ENCODE measurements around the gene MAD1L1.

DNA sequence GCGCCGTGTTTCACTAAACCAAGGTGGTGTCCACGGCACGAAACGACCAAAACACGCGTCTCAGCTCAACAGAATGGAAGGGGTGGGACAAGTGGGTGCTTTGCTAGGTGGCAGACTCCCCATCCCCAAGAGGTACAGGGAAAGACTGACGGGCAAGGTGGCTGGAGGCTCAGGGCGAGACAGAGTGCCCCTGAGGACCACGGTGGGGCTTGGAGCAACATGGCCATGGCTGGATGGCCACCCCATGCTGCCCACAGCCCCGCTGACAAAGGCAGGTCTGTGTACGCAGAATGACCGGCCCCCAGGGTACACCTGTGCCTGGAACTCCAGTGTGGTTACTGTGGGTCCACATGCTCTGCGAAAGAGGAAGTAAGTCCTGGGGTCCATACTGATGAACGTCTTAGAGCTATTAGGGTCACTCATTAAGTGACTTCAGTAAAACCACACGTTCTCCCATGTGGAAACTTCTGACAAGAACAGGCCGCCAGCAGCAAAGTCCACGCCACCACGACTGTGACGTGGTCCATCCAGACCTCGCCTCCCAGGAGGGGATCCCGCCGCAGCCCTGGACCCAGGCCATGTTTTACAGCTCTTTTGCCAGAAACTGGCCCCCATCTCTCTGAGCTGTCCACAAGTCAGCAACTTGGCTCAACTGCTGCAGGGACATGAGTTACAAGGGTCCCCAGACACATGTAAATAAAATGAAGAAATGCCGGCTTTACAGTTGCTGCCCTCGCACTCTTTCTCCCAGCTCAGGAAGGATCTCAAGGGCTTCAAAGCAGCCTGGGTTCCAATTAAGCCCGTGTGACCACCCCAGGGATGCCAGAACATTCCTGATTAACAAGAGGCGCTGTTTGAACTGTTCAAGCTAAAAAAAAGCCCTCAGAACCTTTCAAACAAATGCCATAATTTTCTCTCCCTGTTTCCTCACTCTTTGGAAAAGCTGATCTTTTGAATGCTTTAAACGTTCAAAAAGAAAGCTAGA, 66.8 kb downstream of the MAD1L1 start:
- TF ChIP-seq, protein P1, sequence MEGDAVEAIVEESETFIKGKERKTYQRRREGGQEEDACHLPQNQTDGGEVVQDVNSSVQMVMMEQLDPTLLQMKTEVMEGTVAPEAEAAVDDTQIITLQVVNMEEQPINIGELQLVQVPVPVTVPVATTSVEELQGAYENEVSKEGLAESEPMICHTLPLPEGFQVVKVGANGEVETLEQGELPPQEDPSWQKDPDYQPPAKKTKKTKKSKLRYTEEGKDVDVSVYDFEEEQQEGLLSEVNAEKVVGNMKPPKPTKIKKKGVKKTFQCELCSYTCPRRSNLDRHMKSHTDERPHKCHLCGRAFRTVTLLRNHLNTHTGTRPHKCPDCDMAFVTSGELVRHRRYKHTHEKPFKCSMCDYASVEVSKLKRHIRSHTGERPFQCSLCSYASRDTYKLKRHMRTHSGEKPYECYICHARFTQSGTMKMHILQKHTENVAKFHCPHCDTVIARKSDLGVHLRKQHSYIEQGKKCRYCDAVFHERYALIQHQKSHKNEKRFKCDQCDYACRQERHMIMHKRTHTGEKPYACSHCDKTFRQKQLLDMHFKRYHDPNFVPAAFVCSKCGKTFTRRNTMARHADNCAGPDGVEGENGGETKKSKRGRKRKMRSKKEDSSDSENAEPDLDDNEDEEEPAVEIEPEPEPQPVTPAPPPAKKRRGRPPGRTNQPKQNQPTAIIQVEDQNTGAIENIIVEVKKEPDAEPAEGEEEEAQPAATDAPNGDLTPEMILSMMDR (IDR thresholded peaks at IDR 0.05 in 8 of 11, conservative IDR thresholded peaks at IDR 0.05 in 3 of 11): no peak
- no peak for TF ChIP-seq POLR2AphosphoS5 (IDR thresholded peaks at IDR 0.05)
- TF ChIP-seq POLR2A (IDR thresholded peaks at IDR 0.05): no peak
